ENCODE data around the gene ETV6.

- TF ChIP-seq, protein P1, sequence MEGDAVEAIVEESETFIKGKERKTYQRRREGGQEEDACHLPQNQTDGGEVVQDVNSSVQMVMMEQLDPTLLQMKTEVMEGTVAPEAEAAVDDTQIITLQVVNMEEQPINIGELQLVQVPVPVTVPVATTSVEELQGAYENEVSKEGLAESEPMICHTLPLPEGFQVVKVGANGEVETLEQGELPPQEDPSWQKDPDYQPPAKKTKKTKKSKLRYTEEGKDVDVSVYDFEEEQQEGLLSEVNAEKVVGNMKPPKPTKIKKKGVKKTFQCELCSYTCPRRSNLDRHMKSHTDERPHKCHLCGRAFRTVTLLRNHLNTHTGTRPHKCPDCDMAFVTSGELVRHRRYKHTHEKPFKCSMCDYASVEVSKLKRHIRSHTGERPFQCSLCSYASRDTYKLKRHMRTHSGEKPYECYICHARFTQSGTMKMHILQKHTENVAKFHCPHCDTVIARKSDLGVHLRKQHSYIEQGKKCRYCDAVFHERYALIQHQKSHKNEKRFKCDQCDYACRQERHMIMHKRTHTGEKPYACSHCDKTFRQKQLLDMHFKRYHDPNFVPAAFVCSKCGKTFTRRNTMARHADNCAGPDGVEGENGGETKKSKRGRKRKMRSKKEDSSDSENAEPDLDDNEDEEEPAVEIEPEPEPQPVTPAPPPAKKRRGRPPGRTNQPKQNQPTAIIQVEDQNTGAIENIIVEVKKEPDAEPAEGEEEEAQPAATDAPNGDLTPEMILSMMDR (IDR thresholded peaks at IDR 0.05), result no peak
- TF ChIP-seq POLR2A (IDR thresholded peaks at IDR 0.05), result no peak
These were observed 83.2 kb downstream of the ETV6 start for GRCh38 chr12:11732715-11733114.
